ENCODE data around the gene HSBP1L1. TPM values are rescaled to one million over a fixed set of nuclear protein-coding genes. Genes with fewer than 3 reads are reported as not detected.

HSBP1L1 gene
- total RNA-seq, 1 experiment from 2014 or later, result 41.4 TPM

- H3K4me1 ChIP-seq (ENCODE audit: control insufficient read depth in 1 of 2, insufficient read depth in 2 of 2, low read length in 2 of 2), result peaks cover 3 to 16% of the 10 kb centered on the region in 2 experiments; a peak in 2 of 4 replicates
- no peaks in the 10 kb centered on the region for H3K9me3 ChIP-seq (ENCODE audit: control insufficient read depth in 1 of 2, insufficient read depth in 1 of 2, low read depth in 1 of 2, low read length in 2 of 2)
- no peak for DNase-seq (ENCODE audit: low read depth, low spot score)
- ChIA-PET RAD21 (ENCODE audit: low non-redundant PET in 1 of 2, low total read pairs in 2 of 2, uncharacterized antibody in 2 of 2, unreplicated experiment in 2 of 2) (no interaction called here), POLR2A (no interaction called here), CTCF (no interaction called here)
- H3K4me2 ChIP-seq (ENCODE audit: low read length), result peak overlapping the region; percentile 79
- peak overlapping the region; percentile 63 to 70 for H3K4me3 ChIP-seq (replicated peaks in 1 of 2; ENCODE audit: low read depth in 1 of 2, low read length in 2 of 2)
- TF ChIP-seq JUND (IDR thresholded peaks at IDR 0.05) (no peak), FOSL1 (IDR thresholded peaks at IDR 0.05; ENCODE audit: low read depth) (no peak), RAD21 (IDR thresholded peaks at IDR 0.05; ENCODE audit: low read depth) (no peak), POLR2AphosphoS5 (IDR thresholded peaks at IDR 0.05; ENCODE audit: low read depth, low read length) (no peak), EZH2phosphoT487 (IDR thresholded peaks at IDR 0.05; ENCODE audit: borderline replicate concordance) (no peak), ZBTB33 (IDR thresholded peaks at IDR 0.05; ENCODE audit: extremely low read depth, insufficient replicate concordance, low read length) (no peak), CEBPB (IDR thresholded peaks at IDR 0.05; ENCODE audit: low read depth) (no peak), SIN3A (IDR thresholded peaks at IDR 0.05; ENCODE audit: low read depth) (no peak), ZNF274 (IDR thresholded peaks at IDR 0.05; ENCODE audit: low read depth, low read length) (no peak), EZH2 (IDR thresholded peaks at IDR 0.05) (no peak), CBX3 (IDR thresholded peaks at IDR 0.05; ENCODE audit: low read depth) (no peak), SRF (IDR thresholded peaks at IDR 0.05; ENCODE audit: low read depth) (no peak)
- H3K9ac ChIP-seq (ENCODE audit: low read length), result peak overlapping the region; percentile 81
- TSS peak; percentile 67 for BruUV-seq (replicated peaks)
- intact Hi-C loops (cut with micrococcal nuclease), result no loop called here
- H4K20me1 ChIP-seq (ENCODE audit: insufficient read depth), result peaks cover 3% of the 10 kb centered on the region; the same call in 1 of the 2 replicates
- ATAC-seq, result no peak
- no peak overlapping the region for H2AFZ ChIP-seq (ENCODE audit: low read depth, low read length, poor library complexity, severe bottlenecking)
- peaks cover 60% of the 10 kb centered on the region for H3K79me2 ChIP-seq (ENCODE audit: insufficient read depth, low read length)
- no peaks in the 10 kb centered on the region for H3K27me3 ChIP-seq (ENCODE audit: insufficient read depth, low read length)
- no peaks in the 10 kb centered on the region for H3K9me2 ChIP-seq (ENCODE audit: insufficient read depth)
- H3K27ac ChIP-seq (ENCODE audit: low read depth, low read length), result no peak overlapping the region
- peaks cover 0 to 11% of the 10 kb centered on the region in 2 experiments; a peak in 1 of 4 replicates for H3K36me3 ChIP-seq (ENCODE audit: control insufficient read depth in 1 of 2, insufficient read depth in 2 of 2, low read length in 2 of 2)
Measured at GRCh38 chr18:79949697-79950487, 14.6 kb upstream of the HSBP1L1 start.
